Measurements from ENCODE around the gene SPATC1L.
"Not testable (repeated sequence)": the region's sequence is repeated elsewhere in the genome, so short reads cannot be mapped to it uniquely, and the experiment has no call there.

The SPATC1L gene

GRCh38 chr21:46149205-46149901 lies 34.9 kb downstream of the SPATC1L start:
- FAIRE-seq: no peak

- FAIRE-seq: no peak
Measured at GRCh38 chr21:46148106-46148505, 36.2 kb downstream of the SPATC1L start.

- not testable (repeated sequence) for FAIRE-seq
Measured at GRCh38 chr21:46147429-46147828, 36.8 kb downstream of the SPATC1L start.

DNA sequence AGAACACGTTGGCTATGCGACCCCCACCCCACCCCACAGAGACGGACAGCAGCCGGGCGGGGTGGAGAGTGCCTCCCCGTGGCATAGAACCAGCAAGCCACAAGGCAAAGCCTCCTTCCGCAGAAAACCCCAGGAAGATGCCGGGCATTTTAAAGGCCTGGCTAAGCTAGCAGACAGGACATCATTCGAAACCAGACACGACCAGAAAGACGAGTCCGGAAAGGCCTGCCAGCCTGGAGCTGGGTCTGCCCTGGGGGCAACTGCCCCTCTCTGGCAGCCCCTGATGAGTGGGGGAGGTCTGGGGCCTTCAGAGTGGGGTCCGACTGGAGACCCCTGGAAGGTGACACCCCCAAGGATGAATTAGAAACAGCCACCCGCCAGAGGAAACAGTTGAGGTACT lies 37.4 kb downstream of the SPATC1L start:
- no peak for FAIRE-seq

- FAIRE-seq: no peak
Measured at GRCh38 chr21:46145840-46146691, 38.2 kb downstream of the SPATC1L start.

DNA sequence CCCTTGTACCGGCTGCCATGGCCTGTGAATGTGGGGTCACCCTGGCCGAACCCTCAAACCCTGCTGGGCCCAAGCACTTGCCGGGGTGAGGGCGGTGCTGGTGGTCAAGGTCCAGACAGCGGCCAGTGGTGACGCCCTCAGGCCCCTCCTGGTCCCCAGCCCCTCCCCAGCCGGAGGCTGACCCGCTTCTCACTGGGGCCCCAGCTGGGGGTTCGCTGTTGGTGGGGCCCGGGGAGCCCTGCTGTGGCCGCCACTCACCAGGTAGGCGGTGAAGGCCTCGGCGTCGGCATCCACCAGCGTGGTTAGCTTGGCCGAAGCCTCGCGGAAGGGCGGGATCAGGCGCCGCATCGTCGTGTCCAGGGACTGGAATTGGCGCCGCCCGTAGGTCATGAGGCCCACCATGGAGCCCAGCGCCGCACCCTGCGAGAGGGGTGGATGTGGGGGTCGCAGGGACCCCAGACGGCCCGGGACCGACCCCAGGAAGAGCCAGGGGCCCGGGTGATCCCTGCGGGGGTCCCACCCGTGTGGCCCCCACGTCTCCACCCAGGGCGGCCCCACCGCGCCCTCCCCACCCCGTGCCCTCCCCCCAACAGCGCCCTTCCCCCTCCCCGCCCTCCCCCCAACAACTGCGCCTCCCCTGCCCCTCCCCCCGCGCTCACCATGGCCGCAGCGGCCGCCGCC lies 39.0 kb downstream of the SPATC1L start:
- FAIRE-seq: no peak

GRCh38 chr21:46144464-46145070 lies 39.7 kb downstream of the SPATC1L start:
- no peak for FAIRE-seq

DNA sequence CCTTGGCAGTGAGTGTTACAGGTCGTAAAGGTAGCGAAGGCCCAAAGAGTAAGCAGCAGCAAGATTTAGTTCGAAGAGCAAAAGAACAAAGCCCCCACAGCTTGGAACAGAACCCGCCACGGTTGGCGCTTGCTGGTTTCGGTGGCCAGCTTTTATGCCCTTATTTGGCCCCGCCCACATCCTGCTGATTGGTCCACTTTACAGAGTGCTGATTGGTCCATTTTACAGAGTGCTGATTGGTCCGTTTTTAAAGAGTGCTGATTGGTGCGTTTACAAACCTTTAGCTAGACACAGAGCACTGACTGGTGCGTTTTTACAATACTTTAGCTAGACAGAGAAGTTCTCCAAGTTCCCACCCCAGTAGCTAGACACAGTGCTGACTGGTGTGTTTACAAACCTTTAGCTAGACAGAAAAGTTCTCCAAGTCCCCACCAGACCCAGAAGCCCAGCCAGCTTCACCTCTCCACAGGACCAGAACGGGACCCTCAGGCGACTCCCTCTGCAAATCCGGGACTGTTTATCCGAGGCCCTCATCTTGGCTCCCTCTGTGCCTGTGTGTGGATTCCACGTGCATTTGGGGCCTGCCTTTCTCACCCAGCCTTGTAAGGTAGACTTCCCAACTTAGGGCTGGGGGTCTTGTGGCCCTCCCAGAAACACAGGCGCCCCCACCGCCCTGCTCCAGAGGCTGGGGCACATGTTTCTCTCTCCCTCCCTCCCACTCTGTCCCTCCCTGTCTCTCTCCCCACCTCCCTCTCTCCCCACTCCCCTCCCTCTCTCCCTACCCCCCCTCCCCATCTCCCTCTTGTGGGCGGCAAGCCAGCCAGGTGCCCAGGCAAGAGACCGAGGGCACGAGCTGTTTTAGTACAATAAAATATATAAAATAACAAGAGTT lies 41.4 kb downstream of the SPATC1L start:
- FAIRE-seq: no peak

- no peak for FAIRE-seq
Measured at GRCh38 chr21:46141767-46142581, 42.3 kb downstream of the SPATC1L start.

DNA sequence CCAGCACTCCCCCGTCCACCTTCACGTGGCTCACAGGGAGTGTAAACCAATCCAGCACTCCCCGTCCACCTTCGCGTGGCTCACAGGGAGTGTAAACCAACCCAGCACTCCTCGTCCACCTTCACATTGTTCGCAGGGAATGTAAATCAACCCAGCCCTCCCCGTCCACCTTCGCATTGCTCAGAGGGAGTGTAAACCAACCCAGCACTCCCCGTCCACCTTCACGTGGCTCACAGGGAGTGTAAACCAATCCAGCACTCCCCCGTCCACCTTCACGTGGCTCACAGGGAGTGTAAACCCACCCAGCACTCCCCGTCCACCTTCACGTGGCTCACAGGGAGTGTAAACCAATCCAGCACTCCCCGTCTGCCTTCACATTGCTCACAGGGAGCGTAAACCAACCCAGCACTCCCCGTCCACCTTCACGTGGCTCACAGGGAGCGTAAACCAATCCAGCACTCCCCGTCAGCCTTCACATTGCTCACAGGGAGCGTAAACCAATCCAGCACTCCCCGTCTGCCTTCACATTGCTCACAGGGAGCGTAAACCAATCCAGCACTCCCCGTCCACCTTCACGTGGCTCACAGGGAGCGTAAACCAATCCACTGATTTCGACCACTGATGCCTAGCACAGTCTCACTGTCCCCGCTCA lies 43.8 kb downstream of the SPATC1L start:
- FAIRE-seq: not testable (repeated sequence)

- no peak for FAIRE-seq
Measured at GRCh38 chr21:46139686-46140085, 44.6 kb downstream of the SPATC1L start.

DNA sequence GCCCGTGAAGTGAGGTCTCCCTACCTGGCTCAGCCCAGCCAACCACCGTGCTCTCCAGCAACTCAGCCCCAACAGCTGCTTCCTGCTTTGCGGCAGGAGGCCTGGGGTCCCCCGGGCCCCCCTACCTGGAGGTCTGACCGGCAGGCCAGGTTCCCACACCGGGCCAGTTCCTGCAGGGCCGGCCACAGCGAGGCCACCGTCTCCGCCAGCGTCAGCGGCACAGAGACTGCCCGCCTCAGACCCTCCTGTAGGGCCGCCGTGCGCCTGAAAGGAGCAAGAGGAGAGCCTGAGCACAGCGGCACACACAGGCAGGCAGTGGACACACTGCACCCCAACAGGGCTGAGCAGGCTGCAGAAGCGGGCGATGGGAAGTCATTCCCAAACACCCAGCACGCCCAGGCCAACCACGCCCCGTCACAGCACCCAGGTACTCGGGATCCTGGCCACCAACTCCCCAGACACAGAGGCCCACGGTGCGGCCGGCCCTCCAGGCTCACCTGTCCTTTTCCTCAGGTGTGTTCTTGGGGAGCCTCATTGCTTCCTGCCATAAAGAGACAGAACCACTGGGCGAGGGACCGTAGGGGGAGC lies 45.8 kb downstream of the SPATC1L start:
- no peak for FAIRE-seq

DNA sequence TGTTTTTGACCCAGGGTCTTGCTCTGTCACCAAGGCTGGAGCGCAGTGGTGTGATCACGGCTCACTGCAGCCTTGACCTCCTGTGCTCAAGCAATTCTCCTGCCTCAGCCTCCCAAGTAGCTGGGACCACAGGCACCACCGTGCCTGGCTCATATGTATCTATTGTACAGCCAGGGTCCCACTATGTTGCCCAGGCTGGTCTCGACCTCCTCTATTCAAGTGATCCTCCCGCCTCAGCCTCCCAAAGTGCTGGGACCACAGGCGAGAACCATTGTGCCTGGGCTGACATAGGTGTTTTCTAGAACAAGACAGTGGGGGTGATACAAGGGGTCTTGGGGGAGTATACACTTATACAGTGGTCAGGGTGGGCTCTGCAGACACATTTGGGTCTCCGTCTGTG lies 46.4 kb downstream of the SPATC1L start:
- no peak for FAIRE-seq

DNA sequence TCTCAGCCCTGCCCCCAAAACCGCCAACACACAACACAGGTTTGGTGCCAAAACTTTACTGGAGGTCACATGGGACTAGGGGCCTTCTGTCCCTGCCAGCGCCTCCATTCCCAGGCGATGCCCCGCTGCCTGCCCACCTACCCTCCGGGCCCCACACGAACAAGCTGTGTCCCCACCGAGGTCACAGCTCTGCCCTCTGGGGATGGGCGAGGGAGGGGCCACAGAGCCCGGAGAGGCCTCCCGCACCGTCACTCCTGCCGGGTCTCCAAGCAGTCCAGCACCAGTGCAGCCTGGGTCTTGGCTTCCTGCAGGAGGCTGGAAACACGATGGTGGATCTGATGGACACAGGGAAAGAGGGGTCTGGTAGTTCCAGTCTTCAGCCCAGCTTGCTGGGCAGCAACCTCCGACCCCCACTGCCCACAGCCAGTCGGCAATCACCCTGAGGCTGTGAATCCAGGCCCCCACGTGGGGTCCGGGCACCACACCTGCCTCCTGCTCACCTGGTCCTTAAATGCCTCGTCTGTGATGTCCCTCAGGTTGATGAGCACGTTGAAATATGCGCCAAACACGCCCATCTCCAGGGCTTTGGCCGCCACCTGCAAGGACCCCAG lies 47.4 kb downstream of the SPATC1L start:
- FAIRE-seq: no peak

- FAIRE-seq: no peak
Measured at GRCh38 chr21:46135782-46136395, 48.4 kb downstream of the SPATC1L start.

GRCh38 chr21:46131838-46132651 lies 52.2 kb downstream of the SPATC1L start:
- no peak for FAIRE-seq

DNA sequence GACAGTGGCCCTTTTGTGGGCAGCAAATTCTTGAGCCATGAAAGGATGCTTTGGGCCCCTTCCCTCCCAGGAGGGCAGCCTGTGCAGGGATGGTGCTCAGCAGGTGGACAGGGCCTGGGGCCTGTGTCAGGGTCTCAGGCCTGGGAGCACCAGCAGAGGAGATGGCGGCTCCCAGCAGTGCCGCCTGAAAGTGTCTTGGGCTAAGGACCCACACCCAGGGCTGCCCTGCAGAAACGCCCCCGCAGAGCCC lies 52.7 kb downstream of the SPATC1L start:
- FAIRE-seq: no peak

- no peak for FAIRE-seq
Measured at GRCh38 chr21:46130831-46131587, 53.2 kb downstream of the SPATC1L start.

Measured in TTC549 (cell line).